Astrocyte (in vitro differentiated cells and primary cell): ENCODE data around the gene ABHD17A.
"Not testable (repeated sequence)": the region's sequence is repeated elsewhere in the genome, so short reads cannot be mapped to it uniquely, and the experiment has no call there.

ENCODE experiments used
- EZH2 ChIP-seq: IDR thresholded peaks from 2 replicates; pipeline ENCODE4 v1.6.1; 2012; ENCODE audit warnings: mild to moderate bottlenecking, low read length, inconsistent platforms; ENCODE audit not compliant: insufficient read depth
- TF ChIP-seq, protein P1 (sequence below): IDR thresholded peaks from 2 replicates; pipeline ENCODE4 v1.5.1; 2011; ENCODE audit warnings: low read depth, mild to moderate bottlenecking, inconsistent platforms, low read length, moderate library complexity; ENCODE audit not compliant: insufficient read depth

DNA sequence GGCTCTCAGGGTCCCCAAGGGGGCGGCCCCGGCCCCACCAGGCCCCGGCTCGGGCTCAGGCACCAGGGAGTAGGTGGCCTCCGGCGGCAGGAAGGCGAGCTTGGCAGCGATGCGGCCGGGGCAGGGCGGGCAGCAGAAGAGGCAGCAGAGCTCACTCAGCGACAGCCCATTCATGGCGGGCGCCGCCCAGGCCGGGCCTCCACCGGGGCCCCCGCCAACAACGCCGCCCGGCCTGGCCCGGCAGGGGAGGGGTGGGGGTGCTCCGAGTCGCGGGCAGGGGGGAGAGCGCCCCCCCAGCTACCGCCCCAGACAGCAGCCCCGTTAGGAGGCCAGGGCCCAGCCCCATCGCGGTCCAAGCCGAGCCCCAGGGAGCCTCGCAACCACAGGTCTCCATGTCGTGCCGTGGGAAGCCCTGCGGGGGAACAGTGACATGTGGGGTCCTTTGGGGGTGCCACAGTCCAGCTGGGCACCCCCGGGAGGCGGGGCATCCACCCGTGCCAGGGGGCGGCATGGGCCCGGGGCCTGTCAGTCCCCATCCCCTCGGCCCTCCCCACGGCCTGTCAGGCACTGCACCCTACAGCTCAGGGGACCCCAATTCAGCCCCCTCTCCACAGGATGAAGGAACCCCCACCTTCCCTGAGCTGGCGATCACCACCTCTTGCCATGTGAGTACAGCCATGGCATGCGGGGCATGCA, 3.8 kb downstream of the ABHD17A start:
- TF ChIP-seq, protein P1, sequence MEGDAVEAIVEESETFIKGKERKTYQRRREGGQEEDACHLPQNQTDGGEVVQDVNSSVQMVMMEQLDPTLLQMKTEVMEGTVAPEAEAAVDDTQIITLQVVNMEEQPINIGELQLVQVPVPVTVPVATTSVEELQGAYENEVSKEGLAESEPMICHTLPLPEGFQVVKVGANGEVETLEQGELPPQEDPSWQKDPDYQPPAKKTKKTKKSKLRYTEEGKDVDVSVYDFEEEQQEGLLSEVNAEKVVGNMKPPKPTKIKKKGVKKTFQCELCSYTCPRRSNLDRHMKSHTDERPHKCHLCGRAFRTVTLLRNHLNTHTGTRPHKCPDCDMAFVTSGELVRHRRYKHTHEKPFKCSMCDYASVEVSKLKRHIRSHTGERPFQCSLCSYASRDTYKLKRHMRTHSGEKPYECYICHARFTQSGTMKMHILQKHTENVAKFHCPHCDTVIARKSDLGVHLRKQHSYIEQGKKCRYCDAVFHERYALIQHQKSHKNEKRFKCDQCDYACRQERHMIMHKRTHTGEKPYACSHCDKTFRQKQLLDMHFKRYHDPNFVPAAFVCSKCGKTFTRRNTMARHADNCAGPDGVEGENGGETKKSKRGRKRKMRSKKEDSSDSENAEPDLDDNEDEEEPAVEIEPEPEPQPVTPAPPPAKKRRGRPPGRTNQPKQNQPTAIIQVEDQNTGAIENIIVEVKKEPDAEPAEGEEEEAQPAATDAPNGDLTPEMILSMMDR, result not testable (repeated sequence)
- not testable (repeated sequence) for TF ChIP-seq EZH2
